Rectal smooth muscle tissue (tissue), 1 donor: ENCODE results near the gene OSBPL3.

ENCODE experiments used
- H3K27ac ChIP-seq: one replicate; pipeline ENCODE4 v1.7.0; 2013; ENCODE audit warnings: low read depth, low read length, inconsistent platforms
- H3K27me3 ChIP-seq: one replicate; pipeline ENCODE4 v1.7.0; 2013; ENCODE audit warnings: low read length; ENCODE audit not compliant: control insufficient read depth, insufficient read depth
- H3K36me3 ChIP-seq: one replicate; pipeline ENCODE4 v1.7.0; 2013; ENCODE audit warnings: low read length; ENCODE audit not compliant: control insufficient read depth, insufficient read depth
- H3K4me1 ChIP-seq: one replicate; pipeline ENCODE4 v1.7.0; 2013; ENCODE audit warnings: low read length; ENCODE audit not compliant: control insufficient read depth, insufficient read depth
- H3K4me3 ChIP-seq: one replicate; pipeline ENCODE4 v1.7.0; 2013; ENCODE audit warnings: low read length
- H3K9ac ChIP-seq: one replicate; pipeline ENCODE4 v1.7.0; 2013; ENCODE audit warnings: low read length

OSBPL3 gene

GRCh38 chr7:24894429-24895221, 85.4 kb downstream of the OSBPL3 start:
- Histone ChIP-seq H3K4me1 (no peaks in the 10 kb centered on the region), H3K36me3 (no peaks in the 10 kb centered on the region), H3K4me3 (no peak overlapping the region), H3K27me3 (no peaks in the 10 kb centered on the region), H3K27ac (no peak overlapping the region), H3K9ac (no peak overlapping the region)

GRCh38 chr7:24891311-24891735, 88.7 kb downstream of the OSBPL3 start:
- H3K9ac ChIP-seq, result no peak overlapping the region
- H3K27me3 ChIP-seq, result no peaks in the 10 kb centered on the region
- H3K27ac ChIP-seq, result no peak overlapping the region
- H3K36me3 ChIP-seq, result no peaks in the 10 kb centered on the region
- no peaks in the 10 kb centered on the region for H3K4me1 ChIP-seq
- H3K4me3 ChIP-seq, result no peak overlapping the region

- no peaks in the 10 kb centered on the region for H3K36me3 ChIP-seq
- no peak overlapping the region for H3K9ac ChIP-seq
- H3K27me3 ChIP-seq, result no peaks in the 10 kb centered on the region
- H3K4me1 ChIP-seq, result no peaks in the 10 kb centered on the region
- H3K4me3 ChIP-seq, result no peak overlapping the region
- no peak overlapping the region for H3K27ac ChIP-seq
Measured at GRCh38 chr7:24889611-24890010, 90.4 kb downstream of the OSBPL3 start.

- Histone ChIP-seq H3K4me1 (no peaks in the 10 kb centered on the region), H3K9ac (no peak overlapping the region), H3K36me3 (no peaks in the 10 kb centered on the region), H3K4me3 (no peak overlapping the region), H3K27ac (no peak overlapping the region), H3K27me3 (no peaks in the 10 kb centered on the region)
Measured at GRCh38 chr7:24888653-24889052, 91.3 kb downstream of the OSBPL3 start.

- no peaks in the 10 kb centered on the region for H3K4me1 ChIP-seq
- no peak overlapping the region for H3K9ac ChIP-seq
- H3K27ac ChIP-seq, result no peak overlapping the region
- H3K4me3 ChIP-seq, result no peak overlapping the region
- no peaks in the 10 kb centered on the region for H3K27me3 ChIP-seq
- no peaks in the 10 kb centered on the region for H3K36me3 ChIP-seq
Measured at GRCh38 chr7:24885716-24886115, 94.3 kb downstream of the OSBPL3 start.

GRCh38 chr7:24885305-24885704, 94.7 kb downstream of the OSBPL3 start:
- Histone ChIP-seq H3K4me1 (no peaks in the 10 kb centered on the region), H3K9ac (no peak overlapping the region), H3K27ac (no peak overlapping the region), H3K36me3 (no peaks in the 10 kb centered on the region), H3K4me3 (no peak overlapping the region), H3K27me3 (no peaks in the 10 kb centered on the region)

- Histone ChIP-seq H3K36me3 (no peaks in the 10 kb centered on the region), H3K9ac (no peak overlapping the region), H3K27me3 (no peaks in the 10 kb centered on the region), H3K27ac (no peak overlapping the region), H3K4me1 (no peaks in the 10 kb centered on the region), H3K4me3 (no peak overlapping the region)
Measured at GRCh38 chr7:24884401-24884800, 95.6 kb downstream of the OSBPL3 start.

GRCh38 chr7:24883622-24884013, 96.4 kb downstream of the OSBPL3 start:
- Histone ChIP-seq H3K36me3 (no peaks in the 10 kb centered on the region), H3K4me1 (no peaks in the 10 kb centered on the region), H3K4me3 (no peak overlapping the region), H3K27ac (no peak overlapping the region), H3K27me3 (no peaks in the 10 kb centered on the region), H3K9ac (no peak overlapping the region)

GRCh38 chr7:24882989-24883621, 96.9 kb downstream of the OSBPL3 start:
- no peaks in the 10 kb centered on the region for H3K27me3 ChIP-seq
- H3K9ac ChIP-seq, result no peak overlapping the region
- H3K4me1 ChIP-seq, result no peaks in the 10 kb centered on the region
- H3K27ac ChIP-seq, result no peak overlapping the region
- H3K4me3 ChIP-seq, result no peak overlapping the region
- no peaks in the 10 kb centered on the region for H3K36me3 ChIP-seq

- Histone ChIP-seq H3K9ac (no peak overlapping the region), H3K4me1 (no peaks in the 10 kb centered on the region), H3K36me3 (no peaks in the 10 kb centered on the region), H3K27ac (no peak overlapping the region), H3K4me3 (no peak overlapping the region), H3K27me3 (no peaks in the 10 kb centered on the region)
Measured at GRCh38 chr7:24881623-24882022, 98.4 kb downstream of the OSBPL3 start.

- H3K36me3 ChIP-seq, result no peaks in the 10 kb centered on the region
- no peaks in the 10 kb centered on the region for H3K4me1 ChIP-seq
- H3K9ac ChIP-seq, result no peak overlapping the region
- no peak overlapping the region for H3K4me3 ChIP-seq
- H3K27me3 ChIP-seq, result no peaks in the 10 kb centered on the region
- no peak overlapping the region for H3K27ac ChIP-seq
Measured at GRCh38 chr7:24880886-24881285, 99.1 kb downstream of the OSBPL3 start.

GRCh38 chr7:24879291-24879690, 100.7 kb downstream of the OSBPL3 start:
- Histone ChIP-seq H3K27me3 (no peaks in the 10 kb centered on the region), H3K4me1 (no peaks in the 10 kb centered on the region), H3K4me3 (no peak overlapping the region), H3K9ac (no peak overlapping the region), H3K27ac (no peak overlapping the region), H3K36me3 (no peaks in the 10 kb centered on the region)

GRCh38 chr7:24877790-24878311, 102.1 kb downstream of the OSBPL3 start:
- no peak overlapping the region for H3K27ac ChIP-seq

More at GRCh38 chr7:24877790-24878311, 102.1 kb downstream of the OSBPL3 start:
- Histone ChIP-seq H3K27me3 (no peaks in the 10 kb centered on the region), H3K9ac (no peak overlapping the region), H3K36me3 (no peaks in the 10 kb centered on the region), H3K4me3 (no peak overlapping the region), H3K4me1 (no peaks in the 10 kb centered on the region)
